MM.1S (cell line): Measurements from ENCODE around the gene ATAD3B.

Experiments
- DNase-seq: peaks from one replicate; pipeline ENCODE4 v3.0.0-alpha.2; 2015
- H2AFZ ChIP-seq: fragments of 300-600 bp; sonication (generic); 2 replicates; pipeline ENCODE4 v1.6.0; 2016; ENCODE audit warnings: antibody characterized with exemption, low read length
- H3F3A ChIP-seq: fragments of 300-600 bp; sonication (generic); 2 replicates; pipeline ENCODE4 v1.6.1; 2016; ENCODE audit warnings: mild to moderate bottlenecking, antibody characterized with exemption, low read length, moderate library complexity, mixed read lengths; ENCODE audit not compliant: insufficient read depth
- H3K27ac ChIP-seq: fragments of 300-600 bp; sonication (generic); 2 replicates; pipeline ENCODE4 v1.5.1; 2016; ENCODE audit warnings: mild to moderate bottlenecking, low read length
- H3K27me3 ChIP-seq: fragments of 300-600 bp; sonication (generic); replicated peaks from 2 replicates; pipeline ENCODE4 v1.6.0; 2016; ENCODE audit warnings: low read length; ENCODE audit not compliant: insufficient read depth
- H3K36me3 ChIP-seq: fragments of 300-600 bp; sonication (generic); replicated peaks from 2 replicates; pipeline ENCODE4 v1.6.1; 2016; ENCODE audit warnings: mild to moderate bottlenecking, low read length, mixed read lengths; ENCODE audit not compliant: insufficient read depth
- H3K4me1 ChIP-seq: fragments of 300-600 bp; sonication (generic); 2 replicates; pipeline ENCODE4 v1.6.1; 2016; ENCODE audit warnings: low read length, mixed read lengths
- H3K4me2 ChIP-seq: fragments of 300-600 bp; sonication (generic); 2 replicates; pipeline ENCODE4 v1.6.0; 2016; ENCODE audit warnings: low read depth, low read length
- H3K4me3 ChIP-seq: fragments of 300-600 bp; sonication (generic); 2 replicates; pipeline ENCODE4 v1.5.1; 2016; ENCODE audit warnings: low read length, mixed read lengths
- H3K79me2 ChIP-seq: fragments of 300-600 bp; sonication (generic); 2 replicates; pipeline ENCODE4 v1.6.1; 2016; ENCODE audit warnings: mixed run types, low read length, mixed read lengths
- H3K9ac ChIP-seq: fragments of 300-600 bp; sonication (generic); 2 replicates; pipeline ENCODE4 v1.6.1; 2016; ENCODE audit warnings: low read length, mixed read lengths
- H3K9me2 ChIP-seq: fragments of 300-600 bp; sonication (generic); replicated peaks from 2 replicates; pipeline ENCODE4 v1.6.1; 2016; ENCODE audit warnings: mild to moderate bottlenecking, low read length, mixed read lengths; ENCODE audit not compliant: insufficient read depth
- H3K9me3 ChIP-seq: fragments of 300-600 bp; sonication (generic); replicated peaks from 2 replicates; pipeline ENCODE4 v1.6.1; 2016; ENCODE audit warnings: mild to moderate bottlenecking, low read length, mixed read lengths; ENCODE audit not compliant: insufficient read depth
- H4K20me1 ChIP-seq: fragments of 300-600 bp; sonication (generic); 2 replicates; pipeline ENCODE4 v1.6.1; 2016; ENCODE audit warnings: mild to moderate bottlenecking, low read length, moderate library complexity, mixed read lengths; ENCODE audit not compliant: insufficient read depth
- EZH2 ChIP-seq: fragments of 300-600 bp; sonication (generic); optimal IDR thresholded peaks from 2 replicates; pipeline ENCODE3; 2017; ENCODE audit warnings: low read depth, mild to moderate bottlenecking, antibody characterized with exemption, low read length, mixed read lengths
- EZH2phosphoT487 ChIP-seq: fragments of 300-600 bp; sonication (generic); IDR thresholded peaks from 2 replicates; pipeline ENCODE4 v1.6.1; 2018; ENCODE audit warnings: antibody characterized with exemption, low read length
- TF ChIP-seq, protein P1 (sequence below): fragments of 300-600 bp; sonication (generic); IDR thresholded peaks from 2 replicates; pipeline ENCODE4 v1.5.1; 2016; ENCODE audit warnings: antibody characterized with exemption, low read length, mixed read lengths

The ATAD3B gene, protein sequence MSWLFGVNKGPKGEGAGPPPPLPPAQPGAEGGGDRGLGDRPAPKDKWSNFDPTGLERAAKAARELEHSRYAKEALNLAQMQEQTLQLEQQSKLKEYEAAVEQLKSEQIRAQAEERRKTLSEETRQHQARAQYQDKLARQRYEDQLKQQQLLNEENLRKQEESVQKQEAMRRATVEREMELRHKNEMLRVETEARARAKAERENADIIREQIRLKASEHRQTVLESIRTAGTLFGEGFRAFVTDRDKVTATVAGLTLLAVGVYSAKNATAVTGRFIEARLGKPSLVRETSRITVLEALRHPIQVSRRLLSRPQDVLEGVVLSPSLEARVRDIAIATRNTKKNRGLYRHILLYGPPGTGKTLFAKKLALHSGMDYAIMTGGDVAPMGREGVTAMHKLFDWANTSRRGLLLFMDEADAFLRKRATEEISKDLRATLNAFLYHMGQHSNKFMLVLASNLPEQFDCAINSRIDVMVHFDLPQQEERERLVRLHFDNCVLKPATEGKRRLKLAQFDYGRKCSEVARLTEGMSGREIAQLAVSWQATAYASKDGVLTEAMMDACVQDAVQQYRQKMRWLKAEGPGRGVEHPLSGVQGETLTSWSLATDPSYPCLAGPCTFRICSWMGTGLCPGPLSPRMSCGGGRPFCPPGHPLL

DNA sequence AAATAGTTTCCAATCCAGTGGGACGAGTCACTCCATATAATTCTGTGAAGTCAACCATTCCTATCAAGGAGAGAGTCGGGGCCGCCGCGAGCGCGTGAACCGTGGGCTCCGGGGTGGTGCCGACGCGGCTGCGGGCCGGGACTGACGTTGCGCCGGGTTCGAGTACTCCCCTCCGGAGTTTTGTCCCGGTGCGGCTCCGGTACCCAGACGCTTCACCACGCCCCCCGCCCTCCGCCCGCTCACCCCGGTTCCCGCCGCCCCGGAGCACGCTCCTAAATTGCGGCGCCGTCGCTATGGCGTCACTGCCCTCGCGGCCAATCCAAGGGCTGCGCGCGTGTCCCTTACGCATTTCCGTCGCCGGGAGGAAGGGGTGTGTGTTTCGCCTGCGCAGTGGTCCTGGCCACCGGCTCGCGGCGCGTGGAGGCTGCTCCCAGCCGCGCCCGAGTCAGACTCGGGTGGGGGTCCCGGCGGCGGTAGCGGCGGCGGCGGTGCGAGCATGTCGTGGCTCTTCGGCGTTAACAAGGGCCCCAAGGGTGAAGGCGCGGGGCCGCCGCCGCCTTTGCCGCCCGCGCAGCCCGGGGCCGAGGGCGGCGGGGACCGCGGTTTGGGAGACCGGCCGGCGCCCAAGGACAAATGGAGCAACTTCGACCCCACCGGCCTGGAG is at the start of gene ATAD3B:
TSS of gene ATAD3B (plus strand) at position 377 of the 664 bp plus-strand sequence. CDS start at position 497, 120 bp downstream.
- peaks cover 42% of the 10 kb centered on the region for H3K79me2 ChIP-seq
- H2AFZ ChIP-seq: peak within 1 kb of the TSS; percentile 80

DNA sequence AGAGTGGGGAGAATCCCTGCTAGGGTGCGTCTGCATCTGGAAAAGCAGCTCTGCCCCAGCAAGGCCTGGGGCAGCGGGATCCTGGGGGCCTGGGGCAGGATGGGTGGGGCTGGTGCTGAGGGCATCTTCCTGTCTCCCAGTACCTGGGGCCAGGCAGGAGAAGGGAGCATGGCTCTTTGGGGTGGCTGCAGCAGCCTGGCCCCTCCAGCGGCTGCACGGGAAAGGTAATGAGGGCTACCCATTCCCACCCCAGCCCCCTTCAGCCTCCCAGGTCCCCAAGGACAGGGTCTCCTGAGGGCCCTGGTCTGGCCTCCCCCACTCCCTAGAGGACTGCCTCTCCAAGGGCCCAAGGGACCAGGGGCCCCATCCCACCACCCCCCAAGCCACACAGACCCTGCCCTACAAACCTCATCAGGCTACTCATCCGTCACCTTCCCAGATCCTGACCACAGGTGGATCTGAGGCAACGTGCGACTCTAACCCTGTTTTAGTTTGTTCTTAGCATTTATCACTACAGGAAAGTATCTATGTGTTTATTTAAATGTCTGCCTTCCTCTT is 49.6 kb upstream of the ATAD3B start:
- TF ChIP-seq, protein P1, sequence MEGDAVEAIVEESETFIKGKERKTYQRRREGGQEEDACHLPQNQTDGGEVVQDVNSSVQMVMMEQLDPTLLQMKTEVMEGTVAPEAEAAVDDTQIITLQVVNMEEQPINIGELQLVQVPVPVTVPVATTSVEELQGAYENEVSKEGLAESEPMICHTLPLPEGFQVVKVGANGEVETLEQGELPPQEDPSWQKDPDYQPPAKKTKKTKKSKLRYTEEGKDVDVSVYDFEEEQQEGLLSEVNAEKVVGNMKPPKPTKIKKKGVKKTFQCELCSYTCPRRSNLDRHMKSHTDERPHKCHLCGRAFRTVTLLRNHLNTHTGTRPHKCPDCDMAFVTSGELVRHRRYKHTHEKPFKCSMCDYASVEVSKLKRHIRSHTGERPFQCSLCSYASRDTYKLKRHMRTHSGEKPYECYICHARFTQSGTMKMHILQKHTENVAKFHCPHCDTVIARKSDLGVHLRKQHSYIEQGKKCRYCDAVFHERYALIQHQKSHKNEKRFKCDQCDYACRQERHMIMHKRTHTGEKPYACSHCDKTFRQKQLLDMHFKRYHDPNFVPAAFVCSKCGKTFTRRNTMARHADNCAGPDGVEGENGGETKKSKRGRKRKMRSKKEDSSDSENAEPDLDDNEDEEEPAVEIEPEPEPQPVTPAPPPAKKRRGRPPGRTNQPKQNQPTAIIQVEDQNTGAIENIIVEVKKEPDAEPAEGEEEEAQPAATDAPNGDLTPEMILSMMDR: no peak
- no peak for TF ChIP-seq EZH2phosphoT487
- TF ChIP-seq EZH2: no peak
- Histone ChIP-seq H3K9me2 (no peaks in the 10 kb centered on the region), H3K9me3 (no peaks in the 10 kb centered on the region), H3K36me3 (no peaks in the 10 kb centered on the region), H3K79me2 (no peaks in the 10 kb centered on the region), H3K27ac (no peak overlapping the region), H3K4me3 (no peak overlapping the region), H3F3A (no peaks in the 10 kb centered on the region), H4K20me1 (no peaks in the 10 kb centered on the region), H2AFZ (no peak overlapping the region), H3K27me3 (peaks cover 22% of the 10 kb centered on the region), H3K4me1 (peaks cover 8% of the 10 kb centered on the region), H3K9ac (no peak overlapping the region), H3K4me2 (no peak overlapping the region)
- no peak for DNase-seq

More for the DNA sequence above, at the start of gene ATAD3B:
- peak within 1 kb of the TSS; percentile 87 for H3K4me2 ChIP-seq
- no peaks in the 10 kb centered on the region for H3K36me3 ChIP-seq
- peak within 1 kb of the TSS; percentile 77 for H3K9ac ChIP-seq
- H3K9me2 ChIP-seq: no peaks in the 10 kb centered on the region
- peak; percentile 95 for DNase-seq
- no peaks in the 10 kb centered on the region for H3K4me1 ChIP-seq
- peak within 1 kb of the TSS; percentile 82 for H3K4me3 ChIP-seq
- peak within 1 kb of the TSS; percentile 63 for H3K27ac ChIP-seq
- TF ChIP-seq EZH2: no peak
- TF ChIP-seq EZH2phosphoT487: no peak
- TF ChIP-seq, protein P1: no peak
- no peaks in the 10 kb centered on the region for H3K27me3 ChIP-seq
- peaks cover 11% of the 10 kb centered on the region for H3F3A ChIP-seq
- no peaks in the 10 kb centered on the region for H3K9me3 ChIP-seq
- H4K20me1 ChIP-seq: no peaks in the 10 kb centered on the region; the same call in 1 of the 2 replicates

DNA sequence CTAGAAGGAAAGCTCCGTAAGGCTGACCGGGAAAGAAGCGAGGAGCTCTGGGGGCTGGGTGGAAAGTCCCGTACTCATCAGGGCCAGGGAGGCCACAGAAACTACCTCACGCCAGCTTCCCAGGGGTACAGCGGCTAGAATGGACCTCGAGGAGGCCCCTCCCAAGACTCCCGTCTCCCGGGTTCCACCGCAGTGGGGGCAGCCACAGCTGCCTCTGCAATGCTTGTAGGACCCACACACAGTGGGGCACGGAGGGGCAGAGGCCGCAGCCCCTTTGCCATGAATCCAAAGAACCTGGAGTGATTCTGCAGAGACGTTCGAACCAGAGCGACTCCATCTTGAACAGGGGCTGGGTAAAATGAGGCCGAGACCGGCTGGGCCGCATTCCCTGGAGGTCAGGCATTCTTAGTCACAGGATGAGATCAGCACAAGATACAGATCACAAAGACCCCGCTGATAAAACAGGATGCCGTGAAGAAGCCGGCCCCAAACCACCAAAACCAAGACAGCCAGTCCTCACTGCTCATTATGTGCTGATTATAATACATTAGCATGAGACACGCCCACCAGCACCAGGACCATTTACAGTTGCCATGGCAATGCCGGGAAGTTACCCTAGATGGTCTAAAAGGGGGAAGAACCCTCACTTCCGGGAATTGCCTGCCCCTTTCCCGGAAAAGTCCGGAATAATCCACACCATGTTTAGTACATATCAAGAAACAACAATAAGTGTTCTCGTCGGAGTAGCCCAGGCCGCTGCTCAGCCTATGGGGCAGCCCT is 48.9 kb upstream of the ATAD3B start:
- H3K4me3 ChIP-seq: no peak overlapping the region
- no peaks in the 10 kb centered on the region for H3K36me3 ChIP-seq
- no peak overlapping the region for H3K4me2 ChIP-seq
- H3K9me2 ChIP-seq: no peaks in the 10 kb centered on the region
- H3K4me1 ChIP-seq: peaks cover 7% of the 10 kb centered on the region
- no peak overlapping the region for H3K9ac ChIP-seq
- H4K20me1 ChIP-seq: no peaks in the 10 kb centered on the region
- H2AFZ ChIP-seq: no peak overlapping the region
- no peak for TF ChIP-seq EZH2
- TF ChIP-seq EZH2phosphoT487: no peak
- no peaks in the 10 kb centered on the region for H3K79me2 ChIP-seq
- H3K9me3 ChIP-seq: no peaks in the 10 kb centered on the region
- H3F3A ChIP-seq: no peaks in the 10 kb centered on the region
- H3K27me3 ChIP-seq: peaks cover 22% of the 10 kb centered on the region
- H3K27ac ChIP-seq: no peak overlapping the region
- no peak for DNase-seq
